Mesothelial cell of epicardium (in vitro differentiated cells): ENCODE measurements around the gene ARRDC2. TPM values are rescaled to one million over a fixed set of nuclear protein-coding genes. Genes with fewer than 3 reads are reported as not detected.
"Not testable (repeated sequence)": the region's sequence is repeated elsewhere in the genome, so short reads cannot be mapped to it uniquely, and the experiment has no call there.

Experiments used
- DNase-seq, 2 experiments: peaks; one replicate each; pipeline ENCODE4 v3.0.0; 2021; ENCODE audit warnings: low spot score in 2 of 2; ENCODE audit not compliant: unreplicated experiment in 2 of 2
- H3K27ac Mint-ChIP-seq: 2 replicates; pipeline ENCODE4 v1.8.0; 2021; ENCODE audit warnings: mixed read lengths
- H3K27me3 Mint-ChIP-seq: 2 replicates; pipeline ENCODE4 v1.8.0; 2021; ENCODE audit warnings: low read depth, mixed read lengths
- H3K36me3 Mint-ChIP-seq: 2 replicates; pipeline ENCODE4 v1.8.0; 2021; ENCODE audit warnings: mixed read lengths
- H3K4me1 Mint-ChIP-seq: 2 replicates; pipeline ENCODE4 v1.8.0; 2021; ENCODE audit warnings: mixed read lengths
- H3K4me3 Mint-ChIP-seq: 2 replicates; pipeline ENCODE4 v1.8.0; 2021; ENCODE audit warnings: mild to moderate bottlenecking, moderate library complexity, mixed read lengths
- H3K9me3 Mint-ChIP-seq: 2 replicates; pipeline ENCODE4 v1.8.0; 2021; ENCODE audit warnings: mixed read lengths
- total RNA-seq: library from RNA; stranded (reverse); gene quantifications from 3 replicates; pipeline ENCODE4 v1.2.1, GENCODE V29; 2021
- TF ChIP-seq, protein P1 (sequence below): fragments of 200-600 bp; sonication (generic); IDR thresholded peaks from one replicate; pipeline ENCODE4 v1.5.0; 2021; ENCODE audit warnings: antibody characterized with exemption; ENCODE audit not compliant: unreplicated experiment

ARRDC2 gene
- total RNA-seq, 1 donor from 2014 or later = 4.0 TPM

DNA sequence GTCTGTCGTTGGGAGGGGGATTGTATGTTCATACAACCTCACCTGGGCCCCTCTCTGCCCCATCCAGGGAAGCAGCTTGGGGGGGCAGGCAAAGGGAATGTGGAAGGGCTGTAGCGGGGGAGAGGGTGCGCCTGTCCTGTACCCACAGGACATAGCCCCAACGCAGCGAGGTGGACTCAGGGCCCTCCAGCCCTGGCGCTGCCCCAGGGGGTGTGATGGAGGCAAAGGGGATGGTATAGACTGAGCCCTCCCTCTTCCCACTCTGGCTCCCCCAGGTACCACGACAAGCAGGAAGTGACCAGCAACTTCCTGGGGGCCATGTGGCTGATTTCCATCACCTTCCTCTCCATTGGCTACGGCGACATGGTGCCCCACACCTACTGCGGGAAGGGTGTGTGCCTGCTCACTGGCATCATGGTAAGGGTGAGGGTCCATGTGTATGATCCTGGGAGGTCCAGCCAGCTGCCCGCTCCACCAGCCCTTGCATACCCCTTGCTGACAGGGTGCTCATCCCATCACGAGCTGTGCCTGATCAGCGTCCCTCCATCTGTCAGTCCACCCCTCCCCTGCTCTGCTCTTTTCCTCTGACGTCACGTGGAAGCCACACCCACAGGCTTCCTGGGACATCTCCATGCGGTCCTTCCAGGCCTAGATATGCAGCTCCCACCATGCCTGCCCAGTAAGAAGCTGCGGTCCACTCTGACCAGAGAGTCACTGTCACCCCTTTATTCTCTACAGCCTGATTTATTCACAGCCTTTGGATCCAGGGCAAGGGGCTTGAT lies 22.7 kb upstream of the ARRDC2 start:
- no peaks in the 10 kb centered on the region for H3K27me3 Mint-ChIP-seq

GRCh38 chr19:17986569-17986968 lies 21.4 kb upstream of the ARRDC2 start:
- not testable (repeated sequence) for H3K4me3 Mint-ChIP-seq, H3K27me3 Mint-ChIP-seq, DNase-seq, H3K27ac Mint-ChIP-seq, H3K9me3 Mint-ChIP-seq, H3K4me1 Mint-ChIP-seq, H3K36me3 Mint-ChIP-seq

More for the DNA sequence above, 22.7 kb upstream of the ARRDC2 start:
- no peak for DNase-seq
- Mint-ChIP-seq H3K4me3 (no peak overlapping the region), H3K36me3 (peaks cover 11% of the 10 kb centered on the region), H3K4me1 (no peaks in the 10 kb centered on the region), H3K27ac (no peak overlapping the region), H3K9me3 (no peaks in the 10 kb centered on the region)
- TF ChIP-seq, protein P1, sequence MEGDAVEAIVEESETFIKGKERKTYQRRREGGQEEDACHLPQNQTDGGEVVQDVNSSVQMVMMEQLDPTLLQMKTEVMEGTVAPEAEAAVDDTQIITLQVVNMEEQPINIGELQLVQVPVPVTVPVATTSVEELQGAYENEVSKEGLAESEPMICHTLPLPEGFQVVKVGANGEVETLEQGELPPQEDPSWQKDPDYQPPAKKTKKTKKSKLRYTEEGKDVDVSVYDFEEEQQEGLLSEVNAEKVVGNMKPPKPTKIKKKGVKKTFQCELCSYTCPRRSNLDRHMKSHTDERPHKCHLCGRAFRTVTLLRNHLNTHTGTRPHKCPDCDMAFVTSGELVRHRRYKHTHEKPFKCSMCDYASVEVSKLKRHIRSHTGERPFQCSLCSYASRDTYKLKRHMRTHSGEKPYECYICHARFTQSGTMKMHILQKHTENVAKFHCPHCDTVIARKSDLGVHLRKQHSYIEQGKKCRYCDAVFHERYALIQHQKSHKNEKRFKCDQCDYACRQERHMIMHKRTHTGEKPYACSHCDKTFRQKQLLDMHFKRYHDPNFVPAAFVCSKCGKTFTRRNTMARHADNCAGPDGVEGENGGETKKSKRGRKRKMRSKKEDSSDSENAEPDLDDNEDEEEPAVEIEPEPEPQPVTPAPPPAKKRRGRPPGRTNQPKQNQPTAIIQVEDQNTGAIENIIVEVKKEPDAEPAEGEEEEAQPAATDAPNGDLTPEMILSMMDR = no peak

GRCh38 chr19:17988161-17988560 lies 19.8 kb upstream of the ARRDC2 start:
- TF ChIP-seq, protein P1 = no peak
- Mint-ChIP-seq H3K4me1 (no peaks in the 10 kb centered on the region), H3K27me3 (no peaks in the 10 kb centered on the region), H3K36me3 (peaks cover 8% of the 10 kb centered on the region), H3K27ac (no peak overlapping the region), H3K4me3 (no peak overlapping the region), H3K9me3 (no peaks in the 10 kb centered on the region)
- no peak for DNase-seq

GRCh38 chr19:17989425-17990094 lies 18.4 kb upstream of the ARRDC2 start:
- Mint-ChIP-seq H3K4me1 (no peaks in the 10 kb centered on the region), H3K27me3 (no peaks in the 10 kb centered on the region), H3K27ac (no peak overlapping the region), H3K9me3 (no peaks in the 10 kb centered on the region), H3K4me3 (no peak overlapping the region), H3K36me3 (peaks cover 8% of the 10 kb centered on the region)
- TF ChIP-seq, protein P1 = no peak
- no peak for DNase-seq

DNA sequence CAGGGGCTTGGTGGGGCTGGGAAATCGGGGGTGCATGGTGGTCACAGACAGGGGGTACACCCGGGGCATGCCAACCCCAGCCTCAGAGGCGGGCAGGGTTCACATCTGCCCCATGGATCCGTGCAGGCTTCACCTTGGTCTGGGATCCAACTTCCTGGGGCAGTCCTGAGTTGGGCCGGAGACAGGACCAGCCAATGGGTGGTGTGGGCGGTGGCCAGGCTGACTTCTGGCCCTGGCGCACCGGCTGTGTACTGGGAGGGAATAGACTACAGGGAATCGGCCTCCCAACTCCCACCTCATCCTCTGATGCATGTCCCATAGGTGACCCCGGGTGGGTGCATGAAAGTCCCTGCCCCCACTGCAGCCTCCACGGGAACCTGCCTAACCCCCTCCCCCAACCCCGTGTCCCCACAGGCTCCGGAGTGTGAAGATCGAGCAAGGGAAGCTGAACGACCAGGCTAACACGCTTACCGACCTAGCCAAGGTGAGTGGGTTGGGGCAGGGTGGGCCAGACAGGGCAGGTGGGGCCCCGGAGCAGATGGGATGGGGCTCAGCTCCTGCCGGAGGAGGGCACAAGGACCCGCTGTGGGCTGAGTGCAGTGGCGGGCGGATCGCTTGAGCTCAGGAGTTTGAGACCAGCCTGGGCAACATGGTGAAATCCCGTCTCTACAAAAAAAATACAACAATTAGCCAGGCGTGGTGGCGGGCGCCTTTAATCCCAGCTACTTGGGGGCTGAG lies 14.7 kb upstream of the ARRDC2 start:
- Mint-ChIP-seq H3K27ac (no peak overlapping the region), H3K4me3 (no peak overlapping the region), H3K27me3 (no peaks in the 10 kb centered on the region), H3K36me3 (peaks cover 6% of the 10 kb centered on the region), H3K4me1 (no peaks in the 10 kb centered on the region), H3K9me3 (no peaks in the 10 kb centered on the region)
- TF ChIP-seq, protein P1 = no peak
- no peak for DNase-seq
